Activated CD8-positive, alpha-beta memory T cell treated with anti-CD3 and anti-CD28 coated beads, Interleukin-2, amount 10 ng/mL, durations not matched to agents 7 days and 5 days (primary cell): ENCODE results near the gene GOLGA8N. TPM values are rescaled to one million over a fixed set of nuclear protein-coding genes. Genes with fewer than 3 reads are reported as not detected.

Experiments
- total RNA-seq, 2 experiments: library from RNA; stranded (reverse); gene quantifications; one replicate each; pipeline ENCODE4 v1.2.3, GENCODE V29; 2021

Gene GOLGA8N
- total RNA-seq, 2 experiments from 2014 or later = 15.6 to 22.9 TPM

Other genes starting within 250 kb of the GOLGA8N start
- 1 to 10 TPM in 1 of 2 experiments, under 1 TPM in 1; 0.68 to 1.5 TPM for gene GOLGA8K, start 190.2 kb upstream of the GOLGA8N start, total RNA-seq
- 1 to 10 TPM; 6.3 to 7.8 TPM for gene GOLGA8O, start 137.8 kb upstream of the GOLGA8N start, total RNA-seq
- 100 to 1,000 TPM; 139 to 141 TPM for gene ARHGAP11A, start 22.0 kb downstream of the GOLGA8N start, total RNA-seq
- 1 to 10 TPM; 3.5 to 4.3 TPM for gene SCG5, start 48.3 kb downstream of the GOLGA8N start, total RNA-seq
- not detected for gene GREM1, start 124.5 kb downstream of the GOLGA8N start, total RNA-seq